Smooth muscle cell (in vitro differentiated cells): ENCODE results near the gene PPM1A. TPM values are rescaled to one million over a fixed set of nuclear protein-coding genes. Genes with fewer than 3 reads are reported as not detected.

Experiments
- DNase-seq: peaks from one replicate; lab custom pipeline; 2025; ENCODE audit not compliant: unreplicated experiment; lab: John Stamatoyannopoulos, UW
- H2AFZ ChIP-seq: fragments of 200-600 bp; sonication (generic); 2 replicates; pipeline ENCODE4 v1.6.0; 2016; ENCODE audit warnings: antibody characterized with exemption, low read depth, mild to moderate bottlenecking
- H3F3A ChIP-seq: fragments of 200-600 bp; sonication (generic); 2 replicates; pipeline ENCODE4 v1.6.0; 2017; ENCODE audit warnings: antibody characterized with exemption, low read depth
- H3K27ac ChIP-seq: fragments of 200-600 bp; sonication (generic); 2 replicates; pipeline ENCODE4 v1.5.1; 2016; ENCODE audit warnings: low read depth, mild to moderate bottlenecking
- H3K27me3 ChIP-seq: fragments of 200-600 bp; sonication (generic); 2 replicates; pipeline ENCODE4 v1.6.1; 2016; ENCODE audit warnings: low read depth, mild to moderate bottlenecking
- H3K36me3 ChIP-seq: fragments of 200-600 bp; sonication (generic); 2 replicates; pipeline ENCODE4 v1.5.1; 2016; ENCODE audit warnings: low read depth
- H3K4me1 ChIP-seq: fragments of 200-600 bp; sonication (generic); 2 replicates; pipeline ENCODE4 v1.5.1; 2016; ENCODE audit warnings: low read depth
- H3K4me2 ChIP-seq: fragments of 200-600 bp; sonication (generic); 2 replicates; pipeline ENCODE4 v1.6.0; 2016; ENCODE audit warnings: mild to moderate bottlenecking
- H3K4me3 ChIP-seq: fragments of 200-600 bp; sonication (generic); 2 replicates; pipeline ENCODE4 v1.5.1; 2016; ENCODE audit warnings: mild to moderate bottlenecking
- H3K79me2 ChIP-seq: fragments of 200-600 bp; sonication (generic); 2 replicates; pipeline ENCODE4 v1.6.0; 2016; ENCODE audit warnings: low read depth, mild to moderate bottlenecking
- H3K9ac ChIP-seq: fragments of 200-600 bp; sonication (generic); 2 replicates; pipeline ENCODE4 v1.6.0; 2016; ENCODE audit warnings: low read depth
- H3K9me3 ChIP-seq: fragments of 200-600 bp; sonication (generic); replicated peaks from 2 replicates; pipeline ENCODE4 v1.5.1; 2016; ENCODE audit warnings: low read depth
- H4K20me1 ChIP-seq: fragments of 200-600 bp; sonication (generic); 2 replicates; pipeline ENCODE4 v1.6.0; 2016; ENCODE audit warnings: low read depth
- WGBS: methylation state at CpG from one replicate; pipeline ENCODE4 v1.1.7; 2016; ENCODE audit warnings: low lambda C conversion rate; 5-methylcytosine and 5-hydroxymethylcytosine counted together
- polyA plus RNA-seq: library from polyadenylated mRNA; unstranded; fragments of >200 nt; fragmentation: Nextera tagmentation; extraction: Ambion mirVana; gene quantifications from 2 replicates; pipeline ENCODE4 v1.2.1, GENCODE V29; 2016
- total RNA-seq: library from RNA; depleted of rRNA; stranded (reverse); fragments of >200 nt; gene quantifications from 2 replicates; pipeline ENCODE4 v1.2.3, GENCODE V29; 2014
- TF ChIP-seq, protein P1 (sequence below): fragments of 200-600 bp; sonication (generic); IDR thresholded peaks from 2 replicates; pipeline ENCODE4 v1.5.1; 2017; ENCODE audit warnings: borderline replicate concordance, mild to moderate bottlenecking, antibody characterized with exemption; ENCODE audit not compliant: insufficient read depth, poor library complexity, severe bottlenecking

The PPM1A gene
- total and polyA plus RNA-seq, 2 experiments from 2014 or later = 17.5 to 30.0 TPM

GRCh38 chr14:60249321-60250256 lies 568 bp downstream of the PPM1A start:
- no peaks in the 10 kb centered on the region for H3K36me3 ChIP-seq
- peak overlapping the region; percentile 87 for H3K27ac ChIP-seq
- TF ChIP-seq, protein P1, sequence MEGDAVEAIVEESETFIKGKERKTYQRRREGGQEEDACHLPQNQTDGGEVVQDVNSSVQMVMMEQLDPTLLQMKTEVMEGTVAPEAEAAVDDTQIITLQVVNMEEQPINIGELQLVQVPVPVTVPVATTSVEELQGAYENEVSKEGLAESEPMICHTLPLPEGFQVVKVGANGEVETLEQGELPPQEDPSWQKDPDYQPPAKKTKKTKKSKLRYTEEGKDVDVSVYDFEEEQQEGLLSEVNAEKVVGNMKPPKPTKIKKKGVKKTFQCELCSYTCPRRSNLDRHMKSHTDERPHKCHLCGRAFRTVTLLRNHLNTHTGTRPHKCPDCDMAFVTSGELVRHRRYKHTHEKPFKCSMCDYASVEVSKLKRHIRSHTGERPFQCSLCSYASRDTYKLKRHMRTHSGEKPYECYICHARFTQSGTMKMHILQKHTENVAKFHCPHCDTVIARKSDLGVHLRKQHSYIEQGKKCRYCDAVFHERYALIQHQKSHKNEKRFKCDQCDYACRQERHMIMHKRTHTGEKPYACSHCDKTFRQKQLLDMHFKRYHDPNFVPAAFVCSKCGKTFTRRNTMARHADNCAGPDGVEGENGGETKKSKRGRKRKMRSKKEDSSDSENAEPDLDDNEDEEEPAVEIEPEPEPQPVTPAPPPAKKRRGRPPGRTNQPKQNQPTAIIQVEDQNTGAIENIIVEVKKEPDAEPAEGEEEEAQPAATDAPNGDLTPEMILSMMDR = no peak
- H3K9ac ChIP-seq = peak overlapping the region; percentile 83
- peak; percentile 60 for DNase-seq
- peak overlapping the region; percentile 79 for H3K4me3 ChIP-seq
- peaks cover 48% of the 10 kb centered on the region for H4K20me1 ChIP-seq
- peak overlapping the region; percentile 88 for H3K4me2 ChIP-seq
- under 1% methylated on average over 44 of the region's 107 CpGs for WGBS
- H3K27me3 ChIP-seq = no peaks in the 10 kb centered on the region
- peaks cover 48% of the 10 kb centered on the region for H3K79me2 ChIP-seq
- H3F3A ChIP-seq = no peaks in the 10 kb centered on the region
- H2AFZ ChIP-seq = peak overlapping the region; percentile 25
- H3K4me1 ChIP-seq = peaks cover 28% of the 10 kb centered on the region
- no peaks in the 10 kb centered on the region for H3K9me3 ChIP-seq

DNA sequence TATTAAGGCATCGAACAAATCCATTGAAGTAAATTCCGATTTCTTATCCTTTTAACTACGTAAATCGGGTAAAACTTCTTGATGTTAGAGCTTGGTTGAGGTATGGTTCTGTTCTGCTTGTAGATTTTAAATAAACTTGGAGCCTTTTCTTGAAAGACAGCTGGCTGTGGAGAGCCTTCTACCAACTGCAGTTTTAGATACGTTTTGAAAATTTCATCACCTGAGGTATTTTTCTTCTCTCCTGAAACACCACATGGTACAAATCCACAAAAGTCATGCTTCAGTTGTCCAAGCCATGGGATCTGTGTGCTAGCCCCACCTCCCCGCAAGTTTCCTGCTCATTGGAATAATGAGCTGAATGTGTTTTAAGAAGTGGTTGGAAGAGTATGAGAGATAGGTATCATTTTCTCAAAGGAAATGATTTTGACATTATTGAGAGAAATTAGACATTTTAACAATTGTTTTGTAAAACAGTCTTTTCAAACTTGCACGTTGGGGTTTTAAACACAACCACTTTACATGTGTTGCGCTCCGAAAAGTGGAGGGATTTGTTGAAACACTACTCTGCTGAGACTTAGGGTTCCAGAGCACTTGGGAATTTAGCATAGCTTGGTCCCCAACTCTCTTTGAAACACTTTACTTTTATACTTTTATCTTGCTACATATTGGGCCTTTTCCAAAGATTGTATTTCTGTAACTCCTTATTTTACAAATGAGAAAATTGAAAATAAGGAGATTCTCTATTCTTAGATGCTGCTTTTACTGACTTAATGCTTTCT lies 1.4 kb downstream of the PPM1A start:
- Histone ChIP-seq H3K4me2 (peak overlapping the region; percentile 88), H3K27me3 (no peaks in the 10 kb centered on the region), H3K9ac (peak overlapping the region; percentile 83), H3K79me2 (peaks cover 53% of the 10 kb centered on the region), H3K4me1 (peaks cover 28% of the 10 kb centered on the region), H3F3A (no peaks in the 10 kb centered on the region), H3K9me3 (no peaks in the 10 kb centered on the region), H4K20me1 (peaks cover 53% of the 10 kb centered on the region), H3K27ac (peak overlapping the region; percentile 87), H2AFZ (peak overlapping the region; percentile 25), H3K4me3 (peak overlapping the region; percentile 79), H3K36me3 (no peaks in the 10 kb centered on the region)
- TF ChIP-seq, protein P1 = no peak
- DNase-seq = no peak
- WGBS = 7% methylated on average over 9 of the region's 9 CpGs

DNA sequence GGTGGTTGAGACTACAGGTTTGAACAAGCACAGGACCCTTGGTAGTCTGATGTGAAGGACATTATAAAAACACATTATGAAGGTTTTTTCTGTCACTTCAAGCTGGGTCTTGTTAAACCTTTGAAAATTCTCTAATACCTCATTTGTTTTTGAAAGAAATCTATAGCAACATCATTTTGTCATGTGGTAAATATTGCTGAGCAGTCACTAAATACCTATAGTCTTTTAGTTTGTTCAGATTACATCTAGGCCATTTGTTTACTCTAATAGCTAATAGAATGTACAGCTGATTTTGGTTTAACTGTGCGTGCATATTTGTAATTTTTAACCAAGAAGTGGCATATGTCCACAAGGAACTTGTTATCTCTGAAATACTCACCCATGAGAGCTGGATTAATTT lies 2.9 kb downstream of the PPM1A start:
- H3K4me2 ChIP-seq = peak overlapping the region; percentile 88
- no peaks in the 10 kb centered on the region for H3K27me3 ChIP-seq
- DNase-seq = no peak
- no peaks in the 10 kb centered on the region for H3F3A ChIP-seq
- peaks cover 68% of the 10 kb centered on the region for H4K20me1 ChIP-seq
- no peak overlapping the region for H2AFZ ChIP-seq
- H3K27ac ChIP-seq = no peak overlapping the region
- H3K9me3 ChIP-seq = no peaks in the 10 kb centered on the region
- WGBS = 89% methylated on average over 1 of the region's 1 CpG
- TF ChIP-seq, protein P1 = no peak
- no peak overlapping the region for H3K9ac ChIP-seq
- peak overlapping the region; percentile 79 for H3K4me3 ChIP-seq
- peaks cover 68% of the 10 kb centered on the region for H3K79me2 ChIP-seq
- H3K4me1 ChIP-seq = peaks cover 28% of the 10 kb centered on the region
- no peaks in the 10 kb centered on the region for H3K36me3 ChIP-seq
